Neutrophil (primary cell): ENCODE data around the gene APC.
"Not testable (repeated sequence)": the region's sequence is repeated elsewhere in the genome, so short reads cannot be mapped to it uniquely, and the experiment has no call there.

ENCODE experiments used
- H3K27ac ChIP-seq: fragments of 200-600 bp; sonication (generic); 2 replicates; pipeline ENCODE4 v1.5.1; 2016; ENCODE audit warnings: mild to moderate bottlenecking, moderate library complexity
- H3K27me3 ChIP-seq: fragments of 200-600 bp; sonication (generic); 2 replicates; pipeline ENCODE4 v1.6.0; 2016; ENCODE audit warnings: mild to moderate bottlenecking
- H3K36me3 ChIP-seq: fragments of 200-600 bp; sonication (generic); 2 replicates; pipeline ENCODE4 v1.5.1; 2017
- H3K4me1 ChIP-seq, 2 experiments: fragments of 200-600 bp in 1 of 2; sonication (generic) in 1 of 2; 1 replicate in 1 of 2; 2 replicates in 1 of 2; pipeline versions ENCODE4 v1.5.1 to v1.6.1; 2013 to 2016; ENCODE audit warnings: low read depth in 1 of 2, low read length in 1 of 2, mild to moderate bottlenecking in 1 of 2, moderate library complexity in 1 of 2; ENCODE audit not compliant: control insufficient read depth in 1 of 2, insufficient read depth in 1 of 2
- H3K4me3 ChIP-seq, 2 experiments: fragments of 200-600 bp in 1 of 2; sonication (generic) in 1 of 2; 1 replicate in 1 of 2; 2 replicates in 1 of 2; pipeline ENCODE4 v1.5.1; 2013 to 2016; ENCODE audit warnings: low read depth in 1 of 2, low read length in 1 of 2, mild to moderate bottlenecking in 1 of 2, moderate library complexity in 1 of 2
- H3K9me3 ChIP-seq: fragments of 200-600 bp; sonication (generic); 2 replicates; pipeline ENCODE4 v1.5.1; 2016
- TF ChIP-seq, protein P1 (sequence below): fragments of 200-600 bp; sonication (generic); IDR thresholded peaks from 2 replicates; pipeline ENCODE4 v1.5.1; 2016; ENCODE audit warnings: antibody characterized with exemption

APC gene

DNA sequence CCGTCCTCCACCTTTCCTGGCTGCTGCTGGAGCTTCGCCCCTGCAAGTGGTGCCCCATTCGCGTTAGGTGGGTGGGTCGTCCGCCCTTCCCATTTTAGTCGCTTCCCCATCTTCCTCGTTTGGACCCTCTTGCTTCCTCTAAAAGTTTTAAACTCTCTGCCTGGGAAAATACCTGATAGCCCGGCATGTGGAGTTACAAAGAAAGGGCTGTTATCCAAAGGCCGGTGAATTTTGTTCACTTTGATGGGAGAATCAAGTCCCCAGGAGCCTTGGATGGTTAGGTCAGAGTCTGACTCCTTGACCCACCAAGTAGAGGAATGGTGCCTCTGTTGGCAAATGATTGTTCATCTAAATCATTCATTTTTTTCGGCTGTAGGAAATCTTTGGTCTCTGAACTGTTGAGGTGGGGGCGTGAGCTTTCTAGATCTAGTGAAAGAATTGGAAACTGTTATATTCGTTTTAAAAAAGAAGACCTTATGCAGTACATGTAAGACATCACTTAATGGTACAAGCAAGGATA lies 29.5 kb upstream of the APC start:
- H3K9me3 ChIP-seq: no peaks in the 10 kb centered on the region
- H3K27me3 ChIP-seq: no peaks in the 10 kb centered on the region
- H3K36me3 ChIP-seq: no peaks in the 10 kb centered on the region
- TF ChIP-seq, protein P1, sequence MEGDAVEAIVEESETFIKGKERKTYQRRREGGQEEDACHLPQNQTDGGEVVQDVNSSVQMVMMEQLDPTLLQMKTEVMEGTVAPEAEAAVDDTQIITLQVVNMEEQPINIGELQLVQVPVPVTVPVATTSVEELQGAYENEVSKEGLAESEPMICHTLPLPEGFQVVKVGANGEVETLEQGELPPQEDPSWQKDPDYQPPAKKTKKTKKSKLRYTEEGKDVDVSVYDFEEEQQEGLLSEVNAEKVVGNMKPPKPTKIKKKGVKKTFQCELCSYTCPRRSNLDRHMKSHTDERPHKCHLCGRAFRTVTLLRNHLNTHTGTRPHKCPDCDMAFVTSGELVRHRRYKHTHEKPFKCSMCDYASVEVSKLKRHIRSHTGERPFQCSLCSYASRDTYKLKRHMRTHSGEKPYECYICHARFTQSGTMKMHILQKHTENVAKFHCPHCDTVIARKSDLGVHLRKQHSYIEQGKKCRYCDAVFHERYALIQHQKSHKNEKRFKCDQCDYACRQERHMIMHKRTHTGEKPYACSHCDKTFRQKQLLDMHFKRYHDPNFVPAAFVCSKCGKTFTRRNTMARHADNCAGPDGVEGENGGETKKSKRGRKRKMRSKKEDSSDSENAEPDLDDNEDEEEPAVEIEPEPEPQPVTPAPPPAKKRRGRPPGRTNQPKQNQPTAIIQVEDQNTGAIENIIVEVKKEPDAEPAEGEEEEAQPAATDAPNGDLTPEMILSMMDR: no peak
- peak overlapping the region; percentile 94 to 96 for H3K4me3 ChIP-seq
- peak overlapping the region; percentile 91 for H3K27ac ChIP-seq
- H3K4me1 ChIP-seq: peaks cover 54 to 57% of the 10 kb centered on the region in 2 experiments

DNA sequence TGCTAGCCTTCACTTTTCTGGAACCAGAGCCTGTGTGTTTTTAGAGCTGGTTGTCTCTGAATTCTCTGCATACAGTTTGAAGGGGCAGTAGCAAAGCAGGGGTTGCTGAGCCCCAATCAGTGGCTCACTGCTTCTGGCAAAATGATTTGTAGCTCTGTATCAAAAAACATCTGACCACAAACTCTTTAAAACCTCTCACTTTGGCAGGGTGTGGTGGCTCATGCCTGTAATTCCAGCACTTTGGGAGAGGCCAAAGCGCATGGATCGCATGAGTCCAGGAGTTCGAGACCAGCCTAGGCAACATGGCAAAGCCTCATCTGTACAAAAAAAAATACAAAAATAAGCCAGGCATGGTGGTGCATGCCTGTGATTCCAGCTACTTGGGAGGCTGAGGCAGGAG lies 28.3 kb upstream of the APC start:
- TF ChIP-seq, protein P1: no peak
- H3K36me3 ChIP-seq: no peaks in the 10 kb centered on the region
- no peaks in the 10 kb centered on the region for H3K27me3 ChIP-seq
- H3K4me3 ChIP-seq: peak overlapping the region in 1 of 2 experiments; percentile 94
- H3K4me1 ChIP-seq: peaks cover 67 to 69% of the 10 kb centered on the region in 2 experiments
- peak overlapping the region; percentile 91 for H3K27ac ChIP-seq
- no peaks in the 10 kb centered on the region for H3K9me3 ChIP-seq

DNA sequence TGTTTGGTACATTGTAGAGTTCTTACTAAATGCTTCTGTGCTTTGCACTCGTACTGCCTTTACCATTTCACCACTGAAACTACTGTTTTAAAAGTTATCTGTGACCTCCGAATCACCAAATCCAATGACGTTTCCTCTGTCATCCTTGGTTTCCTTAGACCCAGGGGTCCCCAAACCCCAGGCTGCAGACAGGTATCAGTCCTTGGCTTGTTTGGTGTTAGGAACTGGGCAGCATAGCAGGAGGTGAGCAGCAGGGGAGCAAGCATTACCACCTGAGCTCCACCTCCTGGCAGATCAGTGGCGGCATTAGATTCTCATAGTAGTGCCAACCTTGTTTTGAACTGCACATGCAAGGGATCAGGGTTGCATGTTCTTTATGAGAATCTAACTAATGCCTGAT lies 26.8 kb upstream of the APC start:
- no peaks in the 10 kb centered on the region for H3K36me3 ChIP-seq
- no peak overlapping the region for H3K4me3 ChIP-seq
- TF ChIP-seq, protein P1: no peak
- no peaks in the 10 kb centered on the region for H3K27me3 ChIP-seq
- H3K27ac ChIP-seq: peak overlapping the region; percentile 54
- no peaks in the 10 kb centered on the region for H3K9me3 ChIP-seq
- H3K4me1 ChIP-seq: peaks cover 81 to 83% of the 10 kb centered on the region in 2 experiments

DNA sequence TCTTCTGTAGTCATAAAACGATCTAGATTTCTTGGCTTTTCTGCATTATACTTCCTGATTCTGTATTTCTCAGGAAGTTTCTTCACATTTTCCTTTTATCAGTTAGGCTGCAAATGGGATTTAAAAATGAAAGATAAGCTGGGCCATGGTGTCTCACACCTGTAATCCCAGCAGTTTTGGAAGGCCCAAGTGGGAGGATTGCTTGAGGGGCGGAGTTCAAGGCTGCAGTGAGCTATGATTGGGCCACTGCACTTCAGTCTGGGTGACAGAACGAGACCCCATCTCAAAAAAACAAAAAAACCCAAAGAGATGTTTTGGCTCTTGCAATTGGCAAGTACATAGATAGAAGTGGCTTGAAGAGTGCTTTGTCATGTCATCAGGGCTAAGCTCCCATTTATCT lies 26.2 kb upstream of the APC start:
- H3K36me3 ChIP-seq: no peaks in the 10 kb centered on the region
- TF ChIP-seq, protein P1: no peak
- peaks cover 85 to 87% of the 10 kb centered on the region in 2 experiments for H3K4me1 ChIP-seq
- H3K27ac ChIP-seq: peak overlapping the region; percentile 54
- H3K9me3 ChIP-seq: no peaks in the 10 kb centered on the region
- H3K27me3 ChIP-seq: no peaks in the 10 kb centered on the region
- H3K4me3 ChIP-seq: no peak overlapping the region

DNA sequence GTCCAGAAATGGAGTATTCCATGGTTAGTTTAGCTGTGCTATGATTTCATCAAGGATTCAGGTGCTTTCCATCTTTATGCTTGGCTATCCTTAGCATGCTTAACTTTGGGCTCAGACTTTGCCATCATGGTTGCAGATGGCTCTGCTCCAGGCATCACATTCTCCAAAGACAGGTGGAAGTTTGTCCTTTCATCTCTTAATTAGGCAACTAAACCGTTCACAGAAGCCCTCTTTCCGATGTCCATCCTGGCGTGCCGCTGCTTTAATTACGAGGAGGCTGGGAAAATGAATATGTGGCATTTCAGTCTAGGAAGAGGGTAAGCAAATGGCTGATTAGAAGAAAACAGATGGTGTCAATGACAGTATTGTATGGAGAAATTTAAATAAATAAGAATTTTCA lies 24.5 kb upstream of the APC start:
- Histone ChIP-seq H3K9me3 (no peaks in the 10 kb centered on the region), H3K27ac (no peak overlapping the region), H3K4me3 (no peak overlapping the region), H3K27me3 (no peaks in the 10 kb centered on the region), H3K4me1 (peaks cover 76 to 86% of the 10 kb centered on the region in 2 experiments), H3K36me3 (no peaks in the 10 kb centered on the region)
- TF ChIP-seq, protein P1: no peak

DNA sequence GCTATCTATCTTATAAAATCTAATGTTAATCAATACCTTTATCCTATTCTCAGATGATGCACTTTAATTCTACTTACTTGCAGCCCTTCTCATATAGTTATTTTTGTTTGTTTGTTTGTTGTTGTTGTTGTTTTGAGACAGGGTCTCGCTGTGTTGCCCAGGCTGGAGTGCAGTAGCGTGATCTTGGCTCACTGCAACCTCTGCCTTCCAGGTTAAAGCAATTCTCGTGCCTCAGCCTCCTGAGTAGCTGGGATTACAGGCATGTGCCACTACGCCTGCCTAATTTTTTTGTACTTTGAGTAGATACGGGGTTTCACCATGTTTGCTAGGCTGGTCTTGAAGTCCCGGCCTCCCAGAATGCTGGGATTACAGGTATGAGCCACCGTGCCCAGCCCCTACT lies 20.8 kb upstream of the APC start:
- not testable (repeated sequence) for H3K9me3 ChIP-seq, H3K27me3 ChIP-seq, H3K27ac ChIP-seq, H3K4me3 ChIP-seq, H3K36me3 ChIP-seq
- H3K4me1 ChIP-seq: peaks cover 39 to 49% of the 10 kb centered on the region in 2 experiments
